GM12878 (cell line): Measurements from ENCODE around the gene SUGCT. TPM values are rescaled to one million over a fixed set of nuclear protein-coding genes. Genes with fewer than 3 reads are reported as not detected.

ENCODE experiments used
- ATAC-seq: fragments of 200-7000 bp; cut with Tn5 transposase; 3 replicates; pipeline ENCODE4 v1.9.1; 2020; ENCODE audit warnings: mild to moderate bottlenecking, moderate library complexity
- BruUV-seq: library from RNA; stranded (reverse); fragments of 400-500 nt; replicated peaks from 2 replicates; lab custom pipeline; 2021; lab: Mats Ljungman, UMichigan
- CTCF ChIA-PET: fragments of 300-600 bp; sonication (Branson Sonifier 250); formaldehyde crosslinking; extraction: SDS; loops from one replicate; lab custom pipeline; 2021; ENCODE audit warnings: inconsistent platforms; lab: Yijun Ruan, JAX
- POLR2A ChIA-PET: fragments of 350-600 bp; formaldehyde crosslinking; extraction: SDS; loops from one replicate; lab custom pipeline; 2021; ENCODE audit warnings: inconsistent platforms; lab: Charles Lee
- RAD21 ChIA-PET: fragments of 300-600 bp; sonication (Branson Sonifier 250); formaldehyde crosslinking; loops from one replicate; lab custom pipeline; 2023; ENCODE audit warnings: antibody characterized with exemption; ENCODE audit not compliant: unreplicated experiment; lab: Charles Lee
- SMC1A ChIA-PET: fragments of 300-600 bp; sonication (Branson Sonifier 250); formaldehyde crosslinking; loops from one replicate; lab custom pipeline; 2023; ENCODE audit not compliant: unreplicated experiment, uncharacterized antibody; lab: Charles Lee
- DNase-seq: peaks from one replicate; pipeline ENCODE4 v3.0.0-alpha.2; 2011; ENCODE audit warnings: low read depth, low spot score
- FAIRE-seq: peaks from 3 replicates; lab custom pipeline; 2011; peaks lifted over from hg19 to GRCh38; lab: Jason Lieb, UNC
- H2AFZ ChIP-seq: 2 replicates; pipeline ENCODE4 v1.6.0; 2011; ENCODE audit warnings: low read depth, low read length, control low read depth; ENCODE audit not compliant: control insufficient read depth
- H3K27ac ChIP-seq: 2 replicates; pipeline ENCODE4 v1.5.1; 2011; ENCODE audit warnings: control low read depth; ENCODE audit not compliant: control insufficient read depth, insufficient read depth
- H3K27me3 ChIP-seq, 2 experiments: replicated peaks in 1 of 2; 2 replicates each; pipeline versions ENCODE4 v1.6.0 to v1.6.1; 2011; ENCODE audit warnings: low read length in 1 of 2; ENCODE audit not compliant: control insufficient read depth in 2 of 2, insufficient read depth in 2 of 2
- H3K36me3 ChIP-seq, 2 experiments: 2 replicates each; pipeline ENCODE4 v1.5.1; 2011; ENCODE audit warnings: low read length in 1 of 2; ENCODE audit not compliant: control insufficient read depth in 2 of 2, insufficient read depth in 2 of 2
- H3K4me1 ChIP-seq: 2 replicates; pipeline ENCODE4 v1.6.1; 2011; ENCODE audit warnings: mild to moderate bottlenecking, low read length, moderate library complexity, mixed read lengths; ENCODE audit not compliant: control insufficient read depth, insufficient read depth
- H3K4me2 ChIP-seq: 2 replicates; pipeline ENCODE4 v1.6.0; 2011; ENCODE audit warnings: control low read depth; ENCODE audit not compliant: control insufficient read depth, insufficient read depth
- H3K4me3 ChIP-seq: fragments of 200-600 bp; sonication (generic); 2 replicates; pipeline ENCODE4 v1.5.1; 2016
- H3K79me2 ChIP-seq: 2 replicates; pipeline ENCODE4 v1.6.0; 2011; ENCODE audit warnings: low read length; ENCODE audit not compliant: control insufficient read depth, insufficient read depth
- H3K9ac ChIP-seq: 2 replicates; pipeline ENCODE4 v1.8.0; 2011; ENCODE audit warnings: low read length, control low read depth, mixed read lengths; ENCODE audit not compliant: control insufficient read depth, insufficient read depth
- H3K9me3 ChIP-seq: replicated peaks from 3 replicates; pipeline ENCODE4 v1.5.1; 2011; ENCODE audit warnings: mild to moderate bottlenecking, low read length; ENCODE audit not compliant: control insufficient read depth, insufficient read depth
- H4K20me1 ChIP-seq: 2 replicates; pipeline ENCODE4 v1.6.0; 2011; ENCODE audit not compliant: control insufficient read depth, insufficient read depth
- CHD2 ChIP-seq: IDR thresholded peaks from 2 replicates; pipeline ENCODE4 v1.6.1; 2011; ENCODE audit warnings: low read depth, low read length, improper control_type of control experiment, borderline replicate concordance
- ETV6 ChIP-seq, 2 experiments: fragments of 450-650 bp in 1 of 2; IDR thresholded peaks in 1 of 2; conservative IDR thresholded peaks in 1 of 2; 2 replicates each; pipeline ENCODE4 v1.6.1; 2014; ENCODE audit warnings: antibody characterized with exemption in 1 of 2, borderline replicate concordance in 1 of 2, low read depth in 1 of 2, mild to moderate bottlenecking in 1 of 2, moderate library complexity in 1 of 2
- JUNB ChIP-seq: IDR thresholded peaks from 2 replicates; pipeline ENCODE4 v1.6.1; 2016; ENCODE audit warnings: antibody characterized with exemption, mild to moderate bottlenecking
- MEF2B ChIP-seq: fragments of 450-650 bp; IDR thresholded peaks from 2 replicates; pipeline ENCODE4 v1.6.1; 2018; ENCODE audit warnings: mild to moderate bottlenecking, moderate library complexity; ENCODE audit not compliant: partially characterized antibody, poor library complexity, severe bottlenecking
- POLR2AphosphoS2 ChIP-seq: IDR thresholded peaks from 2 replicates; pipeline ENCODE4 v1.6.1; 2011; ENCODE audit warnings: low read depth, mild to moderate bottlenecking, low read length, improper control_type of control experiment, moderate library complexity
- POU2F2 ChIP-seq: IDR thresholded peaks from 3 replicates; pipeline ENCODE4 v1.6.1; 2011; ENCODE audit warnings: low read depth, mild to moderate bottlenecking, low read length, borderline replicate concordance
- RAD21 ChIP-seq: IDR thresholded peaks from 2 replicates; pipeline ENCODE4 v1.6.1; 2011; ENCODE audit warnings: mild to moderate bottlenecking, low read depth, low read length, moderate library complexity; ENCODE audit not compliant: insufficient read depth
- RBBP5 ChIP-seq: fragments of 200-600 bp; sonication (generic); conservative IDR thresholded peaks from 2 replicates; pipeline ENCODE4 v1.6.1; 2016
- TCF3 ChIP-seq: IDR thresholded peaks from 2 replicates; pipeline ENCODE4 v1.6.1; 2012; ENCODE audit warnings: low read depth, mild to moderate bottlenecking, low read length, borderline replicate concordance; ENCODE audit not compliant: insufficient read depth
- WGBS: methylation state at CpG from one replicate; pipeline ENCODE4 v1.1.6; 2016; ENCODE audit warnings: low lambda C conversion rate; ENCODE audit not compliant: insufficient replicate concordance, insufficient coverage; ENCODE audit errors: missing lambda C conversion rate; 5-methylcytosine and 5-hydroxymethylcytosine counted together
- in situ Hi-C: fragments of 300-500 bp; cut with MboI; formaldehyde crosslinking; loops from 9 replicates; pipeline ENCODE4 v1.14.3; 2018; ENCODE audit warnings: mixed read lengths
- intact Hi-C: fragments of 100-400 bp; cut with micrococcal nuclease; formaldehyde crosslinking; loops from one replicate; pipeline ENCODE4 v1.14.2; 2022; ENCODE audit not compliant: unreplicated experiment
- polyA plus RNA-seq, 11 experiments: library from polyadenylated mRNA; depleted of rRNA in 4 of 11; unstranded in 6 of 11; stranded (reverse) in 5 of 11; fragments of >200 nt; fragmentation: Nextera tagmentation in 4 of 11; fragmentation: Illumina TruSeq in 1 of 11; extraction: Ambion mirVana in 4 of 11; extraction: Trizol in 1 of 11; gene quantifications; 1 replicate in 1 of 11; 2 replicates in 10 of 11; pipeline versions ENCODE4 v1.2.1 to v1.2.3, GENCODE V29; 2011 to 2016; ENCODE audit warnings: inconsistent platforms in 2 of 11, missing spikeins in 2 of 11, low read depth in 1 of 11
- total RNA-seq, 4 experiments: library from RNA; depleted of rRNA in 3 of 4; stranded (reverse); fragments of >200 nt in 3 of 4; fragmentation: Illumina TruSeq in 1 of 4; extraction: Trizol in 1 of 4; gene quantifications; 2 replicates each; pipeline versions ENCODE4 v1.2.1 to v1.2.3, GENCODE V29; 2013 to 2021

The SUGCT gene
- total and polyA plus RNA-seq, 10 of the 15 experiments (the other 5 are each of a cell fraction or from before 2014, with no cell fraction given) = 0.08 to 1.2 (median 0.67) TPM; not detected in 1

- RAD21 ChIA-PET = no interaction called here
- H3K9ac ChIP-seq = no peak overlapping the region
- no peak for TF ChIP-seq CHD2
- TF ChIP-seq RAD21 = no peak
- TF ChIP-seq JUNB = no peak
- no peak for TF ChIP-seq POU2F2
- TF ChIP-seq MEF2B = no peak
- no peak for TF ChIP-seq TCF3
- no peak for TF ChIP-seq ETV6 (conservative IDR thresholded peaks at IDR 0.05 in 1 of 2, IDR thresholded peaks at IDR 0.05 in 1 of 2; ENCODE audit: borderline replicate concordance in 1 of 2, low read depth in 1 of 2)
- TF ChIP-seq POLR2AphosphoS2 = no peak
- TF ChIP-seq RBBP5 = no peak
- no TSS peak for BruUV-seq
- no peaks in the 10 kb centered on the region for H3K36me3 ChIP-seq
- no peaks in the 10 kb centered on the region for H4K20me1 ChIP-seq
- H3K4me3 ChIP-seq = no peak overlapping the region
- 0% methylated on average over 2 of the region's 2 CpGs for WGBS
- H3K27me3 ChIP-seq = no peaks in the 10 kb centered on the region; a peak in 1 of 4 replicates
- SMC1A ChIA-PET = interaction anchor here (0.7 kb wide), 1 partner anchor 77 kb away, joined by 3 read pairs; no protein-coding TSS in a partner anchor
- in situ Hi-C loops (no loop called here), intact Hi-C loops (no loop called here)
- DNase-seq (no peak), FAIRE-seq (no peak), ATAC-seq (no peak)
- no peak overlapping the region for H3K27ac ChIP-seq
- POLR2A ChIA-PET = no interaction called here
- H3K79me2 ChIP-seq = no peaks in the 10 kb centered on the region
- H2AFZ ChIP-seq = no peak overlapping the region
- no peak overlapping the region for H3K4me2 ChIP-seq
- no peaks in the 10 kb centered on the region for H3K9me3 ChIP-seq
- no peaks in the 10 kb centered on the region for H3K4me1 ChIP-seq
- CTCF ChIA-PET = no interaction called here
Observed at GRCh38 chr7:40489844-40490602, 355.2 kb downstream of the SUGCT start.
